GM19240 (cell line): ENCODE data around the gene PNPO.

ENCODE experiments used
- DNase-seq: peaks from one replicate; pipeline ENCODE4 v3.0.0; 2011; ENCODE audit warnings: low spot score; ENCODE audit not compliant: insufficient read length

PNPO gene

DNA sequence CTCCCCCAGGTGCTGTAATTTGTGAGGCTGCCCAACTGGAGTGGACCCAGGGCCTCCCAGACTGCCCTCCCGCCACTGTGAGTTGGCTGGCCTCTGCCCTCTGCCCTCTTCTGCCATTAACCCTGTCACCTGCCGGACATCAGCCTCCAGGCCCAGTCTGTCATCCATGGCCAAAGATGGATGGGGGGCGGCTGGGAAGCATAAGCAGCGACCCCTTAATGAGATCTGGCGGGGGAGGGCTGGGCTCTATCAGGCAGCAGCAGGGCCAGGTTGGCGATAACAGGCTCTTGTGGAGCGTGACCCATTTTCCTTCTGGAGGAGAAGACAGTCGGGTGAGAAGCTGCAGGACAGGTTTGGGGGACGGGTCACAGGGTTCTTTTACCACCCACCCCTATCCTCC is 54.8 kb downstream of the PNPO start:
- no peak for DNase-seq

DNA sequence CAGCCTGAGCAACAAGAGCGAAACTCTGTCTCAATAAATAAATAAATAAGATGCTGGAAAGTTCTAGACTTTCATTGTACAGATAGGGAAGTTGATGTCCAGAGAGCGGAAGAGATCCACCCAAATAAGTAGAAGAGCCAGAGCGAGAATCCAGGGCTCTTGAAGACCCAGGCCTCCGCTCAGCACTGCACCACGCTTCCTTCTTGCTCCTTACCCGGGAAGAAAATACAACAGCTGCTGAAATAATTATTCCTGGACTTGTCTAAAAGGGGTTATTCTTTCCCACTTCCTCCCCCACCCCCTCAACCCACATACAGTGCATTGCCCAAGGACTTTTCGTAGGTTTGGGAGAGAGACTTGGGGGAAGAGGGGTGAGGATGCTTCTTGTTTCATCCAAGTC is 56.2 kb downstream of the PNPO start:
- DNase-seq = no peak

DNA sequence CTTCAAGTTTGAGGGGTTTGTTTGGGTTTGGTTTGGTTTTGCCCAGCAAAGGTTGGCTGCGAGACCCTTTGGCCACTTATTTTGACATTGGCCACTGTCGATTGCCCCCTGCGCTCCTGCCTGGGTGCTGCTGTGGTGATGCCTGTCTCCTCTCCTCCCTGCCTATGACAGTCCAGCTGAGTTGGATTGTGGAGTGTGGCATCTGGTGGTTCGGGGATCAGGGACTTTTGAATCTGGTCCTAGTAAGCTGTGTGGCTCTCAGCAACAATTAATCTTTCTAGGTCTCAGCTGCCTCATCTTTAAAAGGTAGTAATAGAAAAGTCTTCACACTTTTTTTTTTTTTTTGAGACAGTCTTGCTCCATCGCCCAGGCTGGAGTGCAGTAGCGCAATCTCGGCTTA is 56.7 kb downstream of the PNPO start:
- DNase-seq = no peak
